Mucosa of rectum (tissue), 2 donors: Measurements from ENCODE around the gene CLPX.
A peak's percentile ranks its signal among the peaks of the same experiment; 100 is the strongest.
"Not testable (repeated sequence)": the region's sequence is repeated elsewhere in the genome, so short reads cannot be mapped to it uniquely, and the experiment has no call there.

Experiments
- H3K27ac ChIP-seq, 2 donors: one replicate each; pipeline ENCODE4 v1.7.0; 2013; ENCODE audit warnings: inconsistent platforms in 2 of 2, low read depth in 2 of 2, low read length in 2 of 2
- H3K27me3 ChIP-seq, 2 donors: one replicate each; pipeline ENCODE4 v1.7.0; 2013; ENCODE audit warnings: low read length in 2 of 2; ENCODE audit not compliant: control insufficient read depth in 2 of 2, insufficient read depth in 2 of 2
- H3K36me3 ChIP-seq, 2 donors: one replicate each; pipeline ENCODE4 v1.7.0; 2013; ENCODE audit warnings: low read length in 2 of 2; ENCODE audit not compliant: control insufficient read depth in 2 of 2, insufficient read depth in 2 of 2
- H3K4me1 ChIP-seq, 2 donors: one replicate each; pipeline ENCODE4 v1.7.0; 2013; ENCODE audit warnings: low read length in 2 of 2, mild to moderate bottlenecking in 1 of 2; ENCODE audit not compliant: control insufficient read depth in 2 of 2, insufficient read depth in 2 of 2
- H3K4me3 ChIP-seq, 2 donors: one replicate each; pipeline ENCODE4 v1.7.0; 2013; ENCODE audit warnings: low read length in 2 of 2
- H3K9ac ChIP-seq, 2 donors: one replicate each; pipeline ENCODE4 v1.7.0; 2013; ENCODE audit warnings: low read length in 2 of 2, low read depth in 1 of 2, mild to moderate bottlenecking in 1 of 2
- H3K9me3 ChIP-seq, 2 donors: one replicate each; pipeline ENCODE4 v1.7.0; 2013; ENCODE audit warnings: low read length in 2 of 2; ENCODE audit not compliant: control insufficient read depth in 2 of 2
- donor health status: healthy.
- donor health status: Normal muscosa, but diverticular disease.

CLPX gene

GRCh38 chr15:65106011-65106590 is 79.0 kb downstream of the CLPX start:
- H3K27ac ChIP-seq: no peak overlapping the region
- H3K36me3 ChIP-seq: peaks cover 0 to 19% of the 10 kb centered on the region in 2 donors
- H3K9ac ChIP-seq: no peak overlapping the region
- no peaks in the 10 kb centered on the region for H3K27me3 ChIP-seq
- no peak overlapping the region for H3K4me3 ChIP-seq
- no peaks in the 10 kb centered on the region for H3K9me3 ChIP-seq
- peaks cover 4 to 6% of the 10 kb centered on the region in 2 donors for H3K4me1 ChIP-seq

GRCh38 chr15:65105038-65105437 is 80.1 kb downstream of the CLPX start:
- Histone ChIP-seq H3K9ac (no peak overlapping the region), H3K27me3 (no peaks in the 10 kb centered on the region), H3K4me3 (no peak overlapping the region), H3K27ac (no peak overlapping the region), H3K4me1 (peaks cover 13 to 15% of the 10 kb centered on the region in 2 donors), H3K36me3 (peaks cover 0 to 17% of the 10 kb centered on the region in 2 donors), H3K9me3 (no peaks in the 10 kb centered on the region)

DNA sequence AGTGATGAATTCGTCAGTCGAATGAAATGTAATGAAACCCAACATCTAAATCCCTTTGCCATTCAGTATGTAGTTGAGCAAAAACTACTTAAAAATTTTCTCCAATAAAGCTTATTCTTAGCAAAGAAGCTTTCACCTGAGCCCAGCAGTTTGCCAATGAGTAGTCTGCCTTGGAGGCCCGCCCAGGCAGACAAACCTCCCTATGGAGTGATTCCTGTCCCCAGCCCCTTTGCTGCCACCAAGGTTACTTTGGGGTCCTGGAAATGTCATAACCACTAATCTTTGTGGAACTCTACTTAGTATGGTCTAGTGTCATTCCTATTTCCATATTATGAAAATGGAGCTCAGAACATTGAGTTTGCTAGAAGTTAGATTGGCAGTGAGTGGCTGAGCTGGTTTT is 82.2 kb downstream of the CLPX start:
- no peak overlapping the region for H3K4me3 ChIP-seq
- H3K9me3 ChIP-seq: no peaks in the 10 kb centered on the region
- H3K27me3 ChIP-seq: no peaks in the 10 kb centered on the region
- peaks cover 13 to 15% of the 10 kb centered on the region in 2 donors for H3K4me1 ChIP-seq
- no peak overlapping the region for H3K9ac ChIP-seq
- no peak overlapping the region for H3K27ac ChIP-seq
- H3K36me3 ChIP-seq: peaks cover 3 to 27% of the 10 kb centered on the region in 2 donors

DNA sequence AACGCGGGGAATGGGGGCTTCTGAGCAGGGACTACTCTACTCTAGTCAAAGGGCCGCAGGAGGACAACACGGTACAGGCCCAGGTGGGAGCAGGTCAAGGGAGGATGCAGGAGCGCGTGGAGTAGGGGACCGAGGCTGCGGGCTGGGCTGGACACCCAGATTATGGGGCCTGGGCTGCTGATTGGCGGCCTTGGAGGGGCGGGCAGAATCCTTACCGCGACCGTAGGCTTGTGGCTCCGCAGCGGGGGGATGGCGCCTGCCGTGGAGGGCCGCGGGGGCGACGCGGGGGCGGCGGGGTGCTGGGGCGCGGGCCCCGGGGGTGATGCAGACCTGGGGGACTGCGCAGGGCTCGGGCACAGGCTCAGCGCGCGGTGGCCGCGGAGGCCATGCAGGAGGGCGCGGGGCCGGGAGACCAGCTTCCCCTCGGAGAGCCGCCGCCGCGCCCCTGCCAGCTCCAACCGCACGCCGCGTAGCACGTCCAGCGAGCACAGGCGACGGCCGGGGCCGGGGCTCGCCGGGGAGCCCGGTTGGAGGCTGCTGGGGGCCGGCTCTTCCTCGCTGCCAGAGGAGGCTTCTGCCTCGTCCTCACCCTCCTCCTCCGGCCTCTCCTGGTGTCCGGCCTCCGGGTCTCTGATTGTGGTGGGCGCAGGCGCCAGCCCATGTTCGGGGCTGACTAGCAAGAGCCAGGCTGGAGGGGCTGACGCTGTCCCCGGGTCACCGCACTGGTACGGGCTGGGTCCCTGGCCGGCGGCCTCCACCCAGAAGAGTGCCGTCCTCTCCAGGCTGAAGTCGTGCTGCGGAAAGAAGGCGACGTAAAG is 83.0 kb downstream of the CLPX start:
- H3K4me1 ChIP-seq: peaks cover 13 to 15% of the 10 kb centered on the region in 2 donors
- no peak overlapping the region for H3K9ac ChIP-seq
- no peaks in the 10 kb centered on the region for H3K27me3 ChIP-seq
- H3K36me3 ChIP-seq: peaks cover 3 to 27% of the 10 kb centered on the region in 2 donors
- H3K9me3 ChIP-seq: no peaks in the 10 kb centered on the region
- no peak overlapping the region for H3K27ac ChIP-seq
- H3K4me3 ChIP-seq: no peak overlapping the region

GRCh38 chr15:65101411-65101890 is 83.7 kb downstream of the CLPX start:
- Histone ChIP-seq H3K27me3 (no peaks in the 10 kb centered on the region), H3K9me3 (no peaks in the 10 kb centered on the region), H3K4me1 (peaks cover 13 to 15% of the 10 kb centered on the region in 2 donors), H3K4me3 (no peak overlapping the region), H3K36me3 (peaks cover 3 to 27% of the 10 kb centered on the region in 2 donors), H3K27ac (no peak overlapping the region), H3K9ac (peak overlapping the region in 1 of 2 donors; percentile 44)

DNA sequence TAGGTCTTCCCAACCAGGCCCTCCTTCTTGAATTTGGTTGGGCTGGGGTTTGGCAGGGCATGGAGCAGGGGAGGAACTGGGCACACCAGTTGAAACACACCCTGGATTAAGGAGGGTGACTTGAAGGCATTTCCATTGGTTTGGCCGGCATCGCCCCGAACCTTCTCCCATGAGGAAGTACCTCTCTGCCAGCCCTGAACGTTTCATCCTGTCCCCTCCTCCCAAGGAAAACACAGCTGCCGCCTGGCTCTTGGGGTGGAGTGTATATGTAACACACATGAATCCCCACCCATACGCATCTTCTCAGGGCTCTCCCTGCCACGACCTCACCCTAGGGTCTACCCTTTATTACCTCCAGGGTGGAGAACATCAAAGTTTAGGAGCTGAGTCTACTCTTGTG is 84.7 kb downstream of the CLPX start:
- Histone ChIP-seq H3K9me3 (no peaks in the 10 kb centered on the region), H3K27me3 (no peaks in the 10 kb centered on the region), H3K36me3 (peaks cover 3 to 18% of the 10 kb centered on the region in 2 donors), H3K27ac (peak overlapping the region; percentile 35 to 56), H3K4me1 (peaks cover 13 to 15% of the 10 kb centered on the region in 2 donors), H3K4me3 (no peak overlapping the region), H3K9ac (no peak overlapping the region)

- H3K9ac ChIP-seq, H3K27me3 ChIP-seq, H3K27ac ChIP-seq, H3K9me3 ChIP-seq, H3K4me3 ChIP-seq: not testable (repeated sequence)
- peaks cover 15 to 18% of the 10 kb centered on the region in 2 donors for H3K4me1 ChIP-seq
- peaks cover 3 to 14% of the 10 kb centered on the region in 2 donors for H3K36me3 ChIP-seq
These were observed 85.3 kb downstream of the CLPX start for GRCh38 chr15:65099801-65100200.

GRCh38 chr15:65099336-65099735 is 85.8 kb downstream of the CLPX start:
- no peak overlapping the region for H3K27ac ChIP-seq
- peaks cover 3 to 14% of the 10 kb centered on the region in 2 donors for H3K36me3 ChIP-seq
- H3K9ac ChIP-seq: no peak overlapping the region
- no peak overlapping the region for H3K4me3 ChIP-seq
- no peaks in the 10 kb centered on the region for H3K9me3 ChIP-seq
- no peaks in the 10 kb centered on the region for H3K27me3 ChIP-seq
- peaks cover 15 to 18% of the 10 kb centered on the region in 2 donors for H3K4me1 ChIP-seq
